GM12878 (cell line): Measurements from ENCODE around the gene TP53BP1. TPM values are rescaled to one million over a fixed set of nuclear protein-coding genes. Genes with fewer than 3 reads are reported as not detected.

ENCODE experiments used
- ATAC-seq: fragments of 200-7000 bp; cut with Tn5 transposase; 3 replicates; pipeline ENCODE4 v1.9.1; 2020; ENCODE audit warnings: mild to moderate bottlenecking, moderate library complexity
- BruUV-seq: library from RNA; stranded (reverse); fragments of 400-500 nt; replicated peaks from 2 replicates; lab custom pipeline; 2021; lab: Mats Ljungman, UMichigan
- CTCF ChIA-PET: fragments of 300-600 bp; sonication (Branson Sonifier 250); formaldehyde crosslinking; extraction: SDS; loops from one replicate; lab custom pipeline; 2021; ENCODE audit warnings: inconsistent platforms; lab: Yijun Ruan, JAX
- POLR2A ChIA-PET: fragments of 350-600 bp; formaldehyde crosslinking; extraction: SDS; loops from one replicate; lab custom pipeline; 2021; ENCODE audit warnings: inconsistent platforms; lab: Charles Lee
- RAD21 ChIA-PET: fragments of 300-600 bp; sonication (Branson Sonifier 250); formaldehyde crosslinking; loops from one replicate; lab custom pipeline; 2023; ENCODE audit warnings: antibody characterized with exemption; ENCODE audit not compliant: unreplicated experiment; lab: Charles Lee
- SMC1A ChIA-PET: fragments of 300-600 bp; sonication (Branson Sonifier 250); formaldehyde crosslinking; loops from one replicate; lab custom pipeline; 2023; ENCODE audit not compliant: unreplicated experiment, uncharacterized antibody; lab: Charles Lee
- DNase-seq: peaks from one replicate; pipeline ENCODE4 v3.0.0-alpha.2; 2011; ENCODE audit warnings: low read depth, low spot score
- FAIRE-seq: peaks from 3 replicates; lab custom pipeline; 2011; peaks lifted over from hg19 to GRCh38; lab: Jason Lieb, UNC
- H2AFZ ChIP-seq: 2 replicates; pipeline ENCODE4 v1.6.0; 2011; ENCODE audit warnings: low read depth, low read length, control low read depth; ENCODE audit not compliant: control insufficient read depth
- H3K27ac ChIP-seq: 2 replicates; pipeline ENCODE4 v1.5.1; 2011; ENCODE audit warnings: control low read depth; ENCODE audit not compliant: control insufficient read depth, insufficient read depth
- H3K27me3 ChIP-seq, 2 experiments: replicated peaks in 1 of 2; 2 replicates each; pipeline versions ENCODE4 v1.6.0 to v1.6.1; 2011; ENCODE audit warnings: low read length in 1 of 2; ENCODE audit not compliant: control insufficient read depth in 2 of 2, insufficient read depth in 2 of 2
- H3K36me3 ChIP-seq, 2 experiments: 2 replicates each; pipeline ENCODE4 v1.5.1; 2011; ENCODE audit warnings: low read length in 1 of 2; ENCODE audit not compliant: control insufficient read depth in 2 of 2, insufficient read depth in 2 of 2
- H3K4me1 ChIP-seq: 2 replicates; pipeline ENCODE4 v1.6.1; 2011; ENCODE audit warnings: mild to moderate bottlenecking, low read length, moderate library complexity, mixed read lengths; ENCODE audit not compliant: control insufficient read depth, insufficient read depth
- H3K4me2 ChIP-seq: 2 replicates; pipeline ENCODE4 v1.6.0; 2011; ENCODE audit warnings: control low read depth; ENCODE audit not compliant: control insufficient read depth, insufficient read depth
- H3K4me3 ChIP-seq: fragments of 200-600 bp; sonication (generic); 2 replicates; pipeline ENCODE4 v1.5.1; 2016
- H3K79me2 ChIP-seq: 2 replicates; pipeline ENCODE4 v1.6.0; 2011; ENCODE audit warnings: low read length; ENCODE audit not compliant: control insufficient read depth, insufficient read depth
- H3K9ac ChIP-seq: 2 replicates; pipeline ENCODE4 v1.8.0; 2011; ENCODE audit warnings: low read length, control low read depth, mixed read lengths; ENCODE audit not compliant: control insufficient read depth, insufficient read depth
- H3K9me3 ChIP-seq: replicated peaks from 3 replicates; pipeline ENCODE4 v1.5.1; 2011; ENCODE audit warnings: mild to moderate bottlenecking, low read length; ENCODE audit not compliant: control insufficient read depth, insufficient read depth
- H4K20me1 ChIP-seq: 2 replicates; pipeline ENCODE4 v1.6.0; 2011; ENCODE audit not compliant: control insufficient read depth, insufficient read depth
- CHD4 ChIP-seq: fragments of 200-600 bp; sonication (generic); IDR thresholded peaks from 2 replicates; pipeline ENCODE4 v1.6.1; 2016; ENCODE audit warnings: mild to moderate bottlenecking
- CREB1 ChIP-seq: IDR thresholded peaks from 2 replicates; pipeline ENCODE4 v1.6.1; 2012; ENCODE audit warnings: low read depth, mild to moderate bottlenecking, inconsistent platforms
- CTCF ChIP-seq, 3 experiments: IDR thresholded peaks in 2 of 3; conservative IDR thresholded peaks in 1 of 3; 2 replicates each; pipeline ENCODE4 v1.5.1; 2011; ENCODE audit warnings: low read depth in 3 of 3, low read length in 3 of 3, mild to moderate bottlenecking in 3 of 3, control low read depth in 2 of 3, moderate library complexity in 2 of 3, inconsistent platforms in 1 of 3, mixed read lengths in 1 of 3; ENCODE audit not compliant: control insufficient read depth in 2 of 3, insufficient read depth in 1 of 3; ENCODE audit errors: extremely low read depth in 1 of 3
- DPF2 ChIP-seq: fragments of 450-650 bp; IDR thresholded peaks from 2 replicates; pipeline ENCODE4 v1.6.1; 2017; ENCODE audit warnings: mild to moderate bottlenecking
- GABPA ChIP-seq: IDR thresholded peaks from 2 replicates; pipeline ENCODE4 v1.6.1; 2014; ENCODE audit warnings: antibody characterized with exemption, low read depth, mild to moderate bottlenecking, inconsistent platforms
- IRF4 ChIP-seq: IDR thresholded peaks from 2 replicates; pipeline ENCODE4 v1.6.1; 2011; ENCODE audit warnings: low read depth, low read length
- MTA2 ChIP-seq: fragments of 450-650 bp; IDR thresholded peaks from 2 replicates; pipeline ENCODE4 v1.6.1; 2016; ENCODE audit warnings: low read depth, mild to moderate bottlenecking, moderate library complexity
- NFIC ChIP-seq: IDR thresholded peaks from 2 replicates; pipeline ENCODE4 v1.6.1; 2012; ENCODE audit warnings: low read depth, mild to moderate bottlenecking, inconsistent platforms, low read length, moderate library complexity
- NR2C2 ChIP-seq: IDR thresholded peaks from 2 replicates; pipeline ENCODE4 v1.6.1; 2011; ENCODE audit warnings: borderline replicate concordance, low read depth; ENCODE audit not compliant: control insufficient read depth, insufficient read length
- POLR2AphosphoS2 ChIP-seq: IDR thresholded peaks from 2 replicates; pipeline ENCODE4 v1.6.1; 2011; ENCODE audit warnings: low read depth, mild to moderate bottlenecking, low read length, improper control_type of control experiment, moderate library complexity
- POU2F2 ChIP-seq: IDR thresholded peaks from 3 replicates; pipeline ENCODE4 v1.6.1; 2011; ENCODE audit warnings: low read depth, mild to moderate bottlenecking, low read length, borderline replicate concordance
- RAD21 ChIP-seq: IDR thresholded peaks from 2 replicates; pipeline ENCODE4 v1.6.1; 2011; ENCODE audit warnings: mild to moderate bottlenecking, low read depth, low read length, moderate library complexity; ENCODE audit not compliant: insufficient read depth
- SREBF2 ChIP-seq: IDR thresholded peaks from 2 replicates; pipeline ENCODE4 v1.6.1; 2012; ENCODE audit warnings: mild to moderate bottlenecking, low read length
- WGBS: methylation state at CpG from one replicate; pipeline ENCODE4 v1.1.6; 2016; ENCODE audit warnings: low lambda C conversion rate; ENCODE audit not compliant: insufficient replicate concordance, insufficient coverage; ENCODE audit errors: missing lambda C conversion rate; 5-methylcytosine and 5-hydroxymethylcytosine counted together
- in situ Hi-C: fragments of 300-500 bp; cut with MboI; formaldehyde crosslinking; loops from 9 replicates; pipeline ENCODE4 v1.14.3; 2018; ENCODE audit warnings: mixed read lengths
- intact Hi-C: fragments of 100-400 bp; cut with micrococcal nuclease; formaldehyde crosslinking; loops from one replicate; pipeline ENCODE4 v1.14.2; 2022; ENCODE audit not compliant: unreplicated experiment
- polyA plus RNA-seq, 11 experiments: library from polyadenylated mRNA; depleted of rRNA in 4 of 11; unstranded in 6 of 11; stranded (reverse) in 5 of 11; fragments of >200 nt; fragmentation: Nextera tagmentation in 4 of 11; fragmentation: Illumina TruSeq in 1 of 11; extraction: Ambion mirVana in 4 of 11; extraction: Trizol in 1 of 11; gene quantifications; 1 replicate in 1 of 11; 2 replicates in 10 of 11; pipeline versions ENCODE4 v1.2.1 to v1.2.3, GENCODE V29; 2011 to 2016; ENCODE audit warnings: inconsistent platforms in 2 of 11, missing spikeins in 2 of 11, low read depth in 1 of 11
- total RNA-seq, 4 experiments: library from RNA; depleted of rRNA in 3 of 4; stranded (reverse); fragments of >200 nt in 3 of 4; fragmentation: Illumina TruSeq in 1 of 4; extraction: Trizol in 1 of 4; gene quantifications; 2 replicates each; pipeline versions ENCODE4 v1.2.1 to v1.2.3, GENCODE V29; 2013 to 2021
- TF ChIP-seq, protein P1 (sequence below): fragments of 450-650 bp; IDR thresholded peaks from 2 replicates; pipeline ENCODE4 v1.6.1; 2017; ENCODE audit warnings: antibody characterized with exemption, mild to moderate bottlenecking, moderate library complexity
- TF ChIP-seq, protein P2 (sequence below): fragments of 150-350 bp; IDR thresholded peaks from 2 replicates; pipeline ENCODE4 v1.6.1; 2016; ENCODE audit warnings: low read depth, low read length

The TP53BP1 gene
- total and polyA plus RNA-seq, 10 of the 15 experiments (the other 5 are each of a cell fraction or from before 2014, with no cell fraction given), result 6.2 to 50.2 (median 19.3) TPM

- Histone ChIP-seq H2AFZ (no peak overlapping the region), H3K4me3 (no peak overlapping the region), H3K79me2 (no peaks in the 10 kb centered on the region), H3K4me1 (peaks cover 6% of the 10 kb centered on the region), H3K36me3 (no peaks in the 10 kb centered on the region), H3K27me3 (peaks cover 0 to 3% of the 10 kb centered on the region in 2 experiments; a peak in 2 of 4 replicates), H3K27ac (no peak overlapping the region)
- RAD21 ChIA-PET, result no interaction called here
- no TSS peak for BruUV-seq
- CTCF ChIA-PET, result interaction anchor here (0.6 to 1.5 kb wide), 2 partner anchors 67 to 656 kb away, joined by 3 to 4 read pairs; no protein-coding TSS in a partner anchor
- no peak for DNase-seq
- intact Hi-C loops, result no loop called here
- in situ Hi-C loops, result no loop called here
- TF ChIP-seq SREBF2 (no peak), CTCF (IDR thresholded peaks at IDR 0.05 in 2 of 3, conservative IDR thresholded peaks at IDR 0.05 in 1 of 3; ENCODE audit: control insufficient read depth in 2 of 3, extremely low read depth in 1 of 3, insufficient read depth in 1 of 3, low read depth in 3 of 3, low read length in 3 of 3) (no peak), NFIC (no peak), GABPA (no peak), CHD4 (no peak), MTA2 (no peak), RAD21 (no peak), DPF2 (no peak), POLR2AphosphoS2 (no peak), IRF4 (no peak), NR2C2 (no peak), CREB1 (no peak), POU2F2 (no peak)
- TF ChIP-seq, protein P1, sequence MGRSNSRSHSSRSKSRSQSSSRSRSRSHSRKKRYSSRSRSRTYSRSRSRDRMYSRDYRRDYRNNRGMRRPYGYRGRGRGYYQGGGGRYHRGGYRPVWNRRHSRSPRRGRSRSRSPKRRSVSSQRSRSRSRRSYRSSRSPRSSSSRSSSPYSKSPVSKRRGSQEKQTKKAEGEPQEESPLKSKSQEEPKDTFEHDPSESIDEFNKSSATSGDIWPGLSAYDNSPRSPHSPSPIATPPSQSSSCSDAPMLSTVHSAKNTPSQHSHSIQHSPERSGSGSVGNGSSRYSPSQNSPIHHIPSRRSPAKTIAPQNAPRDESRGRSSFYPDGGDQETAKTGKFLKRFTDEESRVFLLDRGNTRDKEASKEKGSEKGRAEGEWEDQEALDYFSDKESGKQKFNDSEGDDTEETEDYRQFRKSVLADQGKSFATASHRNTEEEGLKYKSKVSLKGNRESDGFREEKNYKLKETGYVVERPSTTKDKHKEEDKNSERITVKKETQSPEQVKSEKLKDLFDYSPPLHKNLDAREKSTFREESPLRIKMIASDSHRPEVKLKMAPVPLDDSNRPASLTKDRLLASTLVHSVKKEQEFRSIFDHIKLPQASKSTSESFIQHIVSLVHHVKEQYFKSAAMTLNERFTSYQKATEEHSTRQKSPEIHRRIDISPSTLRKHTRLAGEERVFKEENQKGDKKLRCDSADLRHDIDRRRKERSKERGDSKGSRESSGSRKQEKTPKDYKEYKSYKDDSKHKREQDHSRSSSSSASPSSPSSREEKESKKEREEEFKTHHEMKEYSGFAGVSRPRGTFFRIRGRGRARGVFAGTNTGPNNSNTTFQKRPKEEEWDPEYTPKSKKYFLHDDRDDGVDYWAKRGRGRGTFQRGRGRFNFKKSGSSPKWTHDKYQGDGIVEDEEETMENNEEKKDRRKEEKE, result no peak
- TF ChIP-seq, protein P2, sequence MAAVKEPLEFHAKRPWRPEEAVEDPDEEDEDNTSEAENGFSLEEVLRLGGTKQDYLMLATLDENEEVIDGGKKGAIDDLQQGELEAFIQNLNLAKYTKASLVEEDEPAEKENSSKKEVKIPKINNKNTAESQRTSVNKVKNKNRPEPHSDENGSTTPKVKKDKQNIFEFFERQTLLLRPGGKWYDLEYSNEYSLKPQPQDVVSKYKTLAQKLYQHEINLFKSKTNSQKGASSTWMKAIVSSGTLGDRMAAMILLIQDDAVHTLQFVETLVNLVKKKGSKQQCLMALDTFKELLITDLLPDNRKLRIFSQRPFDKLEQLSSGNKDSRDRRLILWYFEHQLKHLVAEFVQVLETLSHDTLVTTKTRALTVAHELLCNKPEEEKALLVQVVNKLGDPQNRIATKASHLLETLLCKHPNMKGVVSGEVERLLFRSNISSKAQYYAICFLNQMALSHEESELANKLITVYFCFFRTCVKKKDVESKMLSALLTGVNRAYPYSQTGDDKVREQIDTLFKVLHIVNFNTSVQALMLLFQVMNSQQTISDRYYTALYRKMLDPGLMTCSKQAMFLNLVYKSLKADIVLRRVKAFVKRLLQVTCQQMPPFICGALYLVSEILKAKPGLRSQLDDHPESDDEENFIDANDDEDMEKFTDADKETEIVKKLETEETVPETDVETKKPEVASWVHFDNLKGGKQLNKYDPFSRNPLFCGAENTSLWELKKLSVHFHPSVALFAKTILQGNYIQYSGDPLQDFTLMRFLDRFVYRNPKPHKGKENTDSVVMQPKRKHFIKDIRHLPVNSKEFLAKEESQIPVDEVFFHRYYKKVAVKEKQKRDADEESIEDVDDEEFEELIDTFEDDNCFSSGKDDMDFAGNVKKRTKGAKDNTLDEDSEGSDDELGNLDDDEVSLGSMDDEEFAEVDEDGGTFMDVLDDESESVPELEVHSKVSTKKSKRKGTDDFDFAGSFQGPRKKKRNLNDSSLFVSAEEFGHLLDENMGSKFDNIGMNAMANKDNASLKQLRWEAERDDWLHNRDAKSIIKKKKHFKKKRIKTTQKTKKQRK, result no peak
- TF ChIP-seq, all 136 proteins: peak for 0
- ChIA-PET POLR2A (no interaction called here), SMC1A (no interaction called here)
- Histone ChIP-seq H3K9me3 (no peaks in the 10 kb centered on the region), H4K20me1 (no peaks in the 10 kb centered on the region), H3K9ac (no peak overlapping the region), H3K4me2 (no peak overlapping the region)
- FAIRE-seq (no peak), ATAC-seq (no peak)
- WGBS, result 52% methylated on average over 1 of the region's 1 CpG
Observed at GRCh38 chr15:43508421-43508820, 15.5 kb upstream of the TP53BP1 start.
